GM21529 (cell line): ENCODE data around the gene SLC35A1.
A peak's percentile ranks its signal among the peaks of the same experiment; 100 is the strongest.
"Not testable (repeated sequence)": the region's sequence is repeated elsewhere in the genome, so short reads cannot be mapped to it uniquely, and the experiment has no call there.

ENCODE experiments used
- ATAC-seq: cut with Tn5 transposase; IDR thresholded peaks from one replicate; pipeline ENCODE4 v1.9.1; 2021; ENCODE audit not compliant: unreplicated experiment

SLC35A1 gene, protein sequence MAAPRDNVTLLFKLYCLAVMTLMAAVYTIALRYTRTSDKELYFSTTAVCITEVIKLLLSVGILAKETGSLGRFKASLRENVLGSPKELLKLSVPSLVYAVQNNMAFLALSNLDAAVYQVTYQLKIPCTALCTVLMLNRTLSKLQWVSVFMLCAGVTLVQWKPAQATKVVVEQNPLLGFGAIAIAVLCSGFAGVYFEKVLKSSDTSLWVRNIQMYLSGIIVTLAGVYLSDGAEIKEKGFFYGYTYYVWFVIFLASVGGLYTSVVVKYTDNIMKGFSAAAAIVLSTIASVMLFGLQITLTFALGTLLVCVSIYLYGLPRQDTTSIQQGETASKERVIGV

DNA sequence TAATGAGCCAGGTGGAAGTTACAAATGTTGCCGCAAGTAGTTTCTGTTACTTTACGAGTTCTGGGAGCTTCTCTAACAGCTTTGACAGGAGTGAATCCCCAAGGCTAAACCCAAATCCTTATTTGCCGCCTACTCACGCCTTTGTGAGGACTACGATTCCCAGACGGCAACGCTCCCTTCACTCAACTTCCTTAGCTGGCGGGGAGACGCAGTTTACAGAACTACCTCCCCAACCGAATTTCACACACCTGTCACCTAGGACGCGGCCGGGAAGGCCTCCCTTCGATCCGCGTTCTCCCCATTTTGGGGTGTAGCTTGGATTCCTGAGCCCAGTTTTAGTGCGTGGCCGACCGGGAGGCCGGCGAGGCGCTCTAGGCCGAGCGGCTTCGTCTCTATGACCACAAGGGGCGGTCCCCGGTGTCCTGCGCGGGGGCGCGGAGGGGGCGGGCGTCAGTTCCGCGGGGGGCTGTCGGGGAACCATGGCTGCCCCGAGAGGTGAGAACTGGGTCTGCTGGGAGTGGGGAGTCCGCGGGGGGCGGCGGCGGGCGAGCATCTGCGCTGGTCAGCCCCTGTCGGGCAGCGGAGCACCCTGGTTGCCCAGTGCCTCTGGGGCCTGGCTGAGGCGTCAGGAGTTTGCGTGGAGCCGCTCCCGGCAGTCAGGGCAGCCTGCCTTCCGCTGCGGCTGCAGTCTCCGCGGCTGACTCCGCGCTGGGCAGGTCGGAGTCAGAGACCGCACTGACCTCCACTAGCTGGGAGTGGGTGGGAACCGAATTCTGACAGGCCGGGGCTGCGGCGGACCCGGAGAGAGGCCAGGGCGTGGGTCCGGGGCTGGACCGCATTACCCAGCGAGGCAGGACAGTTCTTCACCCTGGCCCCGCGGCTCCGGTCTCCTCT is at the start of gene SLC35A1:
Gene SLC35A1 (plus strand): TSS at position 450 of the 894 bp plus-strand sequence. CDS start 30 bp downstream, at position 480.
- peak; percentile 91 for ATAC-seq

- no peak for ATAC-seq
These were observed 46.0 kb upstream of the SLC35A1 start for GRCh38 chr6:87426789-87427188.

DNA sequence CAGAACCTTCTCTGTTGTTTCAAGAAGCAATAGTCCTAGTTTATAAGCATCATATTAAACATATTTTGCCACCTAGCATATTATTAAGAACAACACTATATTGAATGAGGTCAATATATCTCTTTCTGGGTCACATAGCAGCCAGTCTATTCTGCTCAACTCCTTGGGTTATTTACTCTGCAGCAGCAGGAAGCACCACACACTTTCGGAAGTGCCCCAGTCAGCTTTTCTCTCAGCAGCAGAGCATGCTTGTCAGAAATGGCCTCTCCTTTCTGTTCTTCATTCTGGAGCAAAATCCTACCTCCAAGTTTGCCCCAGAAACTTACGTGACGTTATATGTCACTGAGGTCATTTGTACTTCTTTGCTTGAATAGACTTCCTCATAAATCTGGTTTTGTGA is 42.3 kb upstream of the SLC35A1 start:
- no peak for ATAC-seq

GRCh38 chr6:87431263-87431662 is 41.5 kb upstream of the SLC35A1 start:
- no peak for ATAC-seq

GRCh38 chr6:87436435-87436834 is 36.3 kb upstream of the SLC35A1 start:
- peak; percentile 59 for ATAC-seq

GRCh38 chr6:87441711-87442110 is 31.1 kb upstream of the SLC35A1 start:
- ATAC-seq, result no peak

DNA sequence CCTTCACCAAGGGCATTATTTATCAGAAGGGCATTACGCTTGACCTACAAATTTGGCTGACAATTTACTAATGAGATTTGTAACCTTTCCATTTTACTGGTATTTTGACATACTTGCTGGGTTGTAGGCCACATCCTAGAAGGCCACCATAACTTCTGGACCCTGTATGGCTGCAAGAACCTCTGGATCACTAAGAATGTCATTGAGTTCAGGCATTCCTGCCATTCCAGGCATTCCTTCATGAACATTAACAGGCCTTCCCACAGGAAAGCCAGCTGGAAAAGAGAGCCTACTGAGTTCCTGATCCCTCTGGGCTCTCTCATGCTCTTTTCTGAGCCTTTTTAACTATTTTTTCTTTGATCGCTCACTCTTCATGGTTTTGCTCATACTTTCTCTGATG is 28.4 kb upstream of the SLC35A1 start:
- no peak for ATAC-seq

DNA sequence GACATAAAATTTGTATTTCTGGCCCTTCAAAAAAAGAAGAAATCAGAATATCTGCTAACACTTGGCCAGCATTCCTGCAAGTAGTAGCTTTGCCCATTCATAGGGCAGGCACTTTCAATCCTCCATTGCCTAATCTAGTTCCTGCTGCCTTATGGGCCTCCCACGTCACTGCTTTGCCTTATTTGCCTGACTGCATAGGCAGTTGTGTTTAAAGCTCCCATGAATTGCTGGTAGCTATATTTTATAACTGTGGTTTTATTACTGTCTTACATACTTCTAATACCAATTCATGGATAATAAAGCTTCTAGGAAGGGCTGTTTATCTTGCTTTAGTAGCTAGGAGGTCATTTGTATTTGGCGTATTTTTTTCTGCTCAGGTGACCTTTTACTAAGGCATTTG is 7.7 kb upstream of the SLC35A1 start:
- ATAC-seq, result no peak

GRCh38 chr6:87473419-87473903 is 687 bp downstream of the SLC35A1 start:
- ATAC-seq, result peak; percentile 66

DNA sequence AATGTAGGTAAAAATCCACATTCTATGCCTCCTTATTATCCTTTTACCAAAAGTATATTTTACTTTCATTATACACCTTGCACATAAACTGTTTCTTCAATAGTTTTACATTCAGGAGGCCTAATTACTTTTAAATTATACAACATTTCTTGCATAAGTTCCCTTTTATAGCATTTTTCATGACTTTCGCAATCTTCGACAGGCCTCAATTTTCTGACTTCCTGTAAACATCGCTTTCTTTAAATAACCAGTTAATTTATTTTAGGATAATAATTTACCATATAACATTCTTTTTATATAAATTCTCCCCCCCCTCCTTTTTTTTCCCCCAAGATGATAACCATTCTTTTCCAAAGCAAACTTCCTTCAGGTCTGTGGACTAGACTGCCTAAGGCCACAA is 9.2 kb downstream of the SLC35A1 start:
- ATAC-seq, result no peak

GRCh38 chr6:87482366-87482765 is 9.6 kb downstream of the SLC35A1 start:
- ATAC-seq, result no peak

DNA sequence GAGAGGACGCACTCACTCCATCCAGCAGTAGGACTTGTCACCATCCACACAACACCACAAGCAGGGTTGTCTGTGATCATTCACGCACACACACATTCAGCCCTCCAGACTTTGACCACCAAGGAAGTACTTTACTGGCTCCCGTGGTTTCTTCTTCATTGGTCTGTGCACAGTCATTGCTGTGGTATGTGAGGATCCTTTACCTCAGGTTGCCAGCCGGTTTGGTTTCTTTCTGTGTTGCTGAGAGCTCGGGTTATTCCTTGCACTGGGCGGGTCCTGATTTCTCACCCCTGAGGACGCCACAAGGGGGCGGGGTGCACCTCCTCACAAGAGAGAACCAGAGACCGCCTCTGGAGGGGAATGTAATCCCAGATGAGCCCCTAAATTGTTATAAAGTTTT is 11.2 kb downstream of the SLC35A1 start:
- ATAC-seq, result no peak

DNA sequence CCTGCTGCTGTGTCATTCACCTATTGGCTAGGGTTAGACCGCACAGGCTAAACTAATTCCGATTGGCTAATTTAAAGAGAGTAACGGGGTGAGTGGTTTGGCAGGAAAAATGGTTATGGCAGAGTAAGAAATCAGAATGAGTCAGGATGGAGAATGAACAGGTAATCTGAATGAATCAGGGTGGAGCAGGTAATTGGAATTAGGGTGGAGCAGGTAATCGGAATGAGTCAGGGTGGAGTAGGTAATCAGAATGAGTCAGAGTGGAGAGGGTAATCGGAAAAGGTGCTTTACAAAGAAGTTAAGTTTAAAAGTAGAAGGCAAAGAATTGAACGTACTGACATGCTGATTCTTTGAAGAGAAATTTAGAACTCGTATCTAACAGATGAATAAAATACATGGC is 11.7 kb downstream of the SLC35A1 start:
- ATAC-seq, result no peak

DNA sequence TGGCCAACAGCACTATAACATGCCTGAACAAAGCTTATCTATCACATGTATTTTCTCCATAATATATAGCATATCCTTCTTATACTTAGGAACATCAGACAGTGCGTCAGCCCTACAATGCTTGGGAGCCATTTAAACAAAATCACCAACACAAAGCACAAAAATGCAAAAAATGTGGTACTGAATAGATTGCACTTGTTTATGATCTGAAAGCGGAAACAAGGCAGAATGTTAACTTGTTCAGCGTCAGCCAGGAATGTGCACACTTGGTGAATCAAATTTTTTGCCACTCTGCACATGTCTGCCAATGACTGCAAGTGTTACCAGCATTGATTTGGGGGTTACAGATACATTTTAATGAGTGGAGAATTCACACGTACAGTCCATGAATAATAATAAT is 14.8 kb downstream of the SLC35A1 start:
- no peak for ATAC-seq

GRCh38 chr6:87489326-87489725 is 16.6 kb downstream of the SLC35A1 start:
- not testable (repeated sequence) for ATAC-seq

GRCh38 chr6:87494761-87495422 is 22.1 kb downstream of the SLC35A1 start:
- ATAC-seq, result peak; percentile 93

DNA sequence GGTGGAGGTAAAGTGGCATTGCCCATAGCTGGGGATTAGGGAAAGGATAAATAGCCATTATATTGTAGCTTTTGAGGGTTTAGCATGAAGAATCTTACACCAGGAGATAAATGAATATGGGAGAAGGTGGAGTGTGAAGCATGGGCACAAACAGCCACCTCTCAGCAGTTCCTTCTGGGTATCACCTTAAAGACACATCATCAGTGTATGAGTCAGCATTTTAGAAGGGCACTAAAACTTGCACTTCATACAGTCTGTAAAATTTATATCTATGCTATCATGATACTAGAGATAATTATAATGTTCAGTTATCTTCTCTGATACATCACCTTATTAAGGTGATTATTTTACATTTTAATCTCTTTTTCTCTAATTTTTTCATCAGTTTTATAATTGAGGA is 25.3 kb downstream of the SLC35A1 start:
- no peak for ATAC-seq

GRCh38 chr6:87501809-87502572 is 29.2 kb downstream of the SLC35A1 start:
- no peak for ATAC-seq

DNA sequence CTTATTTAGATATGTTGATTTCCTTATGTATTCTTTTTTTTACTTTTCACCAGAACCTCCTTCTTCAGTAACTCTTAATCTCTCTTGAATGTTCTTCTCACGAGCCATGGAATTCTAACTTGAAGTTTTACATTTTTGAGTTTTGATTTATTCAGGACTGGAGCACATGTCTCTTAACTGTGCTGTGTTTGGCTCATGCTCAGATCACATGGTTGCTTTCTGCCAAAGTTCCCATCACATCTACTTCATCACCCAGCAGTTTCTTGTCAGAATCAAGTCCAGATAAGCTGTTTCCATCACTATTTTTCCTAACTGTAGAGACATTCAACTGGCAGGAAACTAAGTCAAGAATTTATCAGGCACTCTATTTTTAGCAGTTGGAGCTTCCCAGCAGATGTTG is 31.7 kb downstream of the SLC35A1 start:
- no peak for ATAC-seq

DNA sequence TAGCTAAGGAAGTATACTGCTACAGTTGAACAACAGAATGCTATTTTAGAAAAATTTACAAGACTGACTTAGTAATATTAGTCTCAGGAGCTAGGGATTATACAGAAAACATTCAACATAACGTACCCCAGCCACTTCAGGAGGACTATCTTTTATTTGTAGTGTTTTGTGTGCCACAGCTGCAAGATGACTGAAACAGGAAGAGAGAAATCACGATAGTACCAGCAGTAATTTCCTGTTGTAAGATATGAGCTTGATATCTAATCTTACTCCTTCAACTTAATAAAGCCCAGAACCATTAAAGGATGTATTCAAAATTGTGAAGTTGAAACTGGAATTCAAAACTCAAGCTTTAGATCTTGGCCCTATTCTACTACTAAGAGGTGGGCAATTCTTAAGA is 42.1 kb downstream of the SLC35A1 start:
- ATAC-seq, result no peak

GRCh38 chr6:87518453-87518852 is 45.7 kb downstream of the SLC35A1 start:
- ATAC-seq, result no peak
